ENCODE results near the gene GCLC. TPM values are rescaled to one million over a fixed set of nuclear protein-coding genes. Genes with fewer than 3 reads are reported as not detected.

The GCLC gene
- total RNA-seq, 1 donor from 2014 or later: 28.7 TPM

DNA sequence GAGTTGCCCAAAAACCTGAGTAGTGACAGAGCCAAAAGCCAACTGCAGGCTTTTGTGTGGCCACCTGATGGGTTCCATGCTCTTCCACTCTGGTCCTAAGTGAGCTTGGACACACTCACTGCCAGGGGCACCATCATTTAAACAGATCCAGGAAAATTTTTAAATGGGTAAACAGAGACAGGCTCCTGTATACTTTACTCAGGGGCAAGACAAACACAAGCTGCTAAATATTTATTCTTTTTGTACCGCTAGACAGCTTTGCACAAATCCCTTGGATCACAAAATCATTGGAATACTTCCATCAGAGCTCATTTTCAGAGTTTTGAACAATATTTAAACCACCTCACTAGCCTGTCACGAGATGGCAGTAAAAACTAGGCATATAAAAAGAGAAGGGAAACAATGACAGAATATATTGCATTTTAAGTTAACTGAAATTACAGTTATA lies 31.4 kb downstream of the GCLC start:
- Mint-ChIP-seq H3K4me1 (ENCODE audit: unreplicated experiment) (no peaks in the 10 kb centered on the region), H3K4me3 (ENCODE audit: unreplicated experiment) (no peak overlapping the region), H3K27me3 (ENCODE audit: unreplicated experiment) (peaks cover 3% of the 10 kb centered on the region), H3K36me3 (ENCODE audit: low read depth, unreplicated experiment) (peaks cover 14% of the 10 kb centered on the region), H3K27ac (ENCODE audit: unreplicated experiment) (no peak overlapping the region), H3K9me3 (ENCODE audit: unreplicated experiment) (no peaks in the 10 kb centered on the region)
- TF ChIP-seq, protein P1, sequence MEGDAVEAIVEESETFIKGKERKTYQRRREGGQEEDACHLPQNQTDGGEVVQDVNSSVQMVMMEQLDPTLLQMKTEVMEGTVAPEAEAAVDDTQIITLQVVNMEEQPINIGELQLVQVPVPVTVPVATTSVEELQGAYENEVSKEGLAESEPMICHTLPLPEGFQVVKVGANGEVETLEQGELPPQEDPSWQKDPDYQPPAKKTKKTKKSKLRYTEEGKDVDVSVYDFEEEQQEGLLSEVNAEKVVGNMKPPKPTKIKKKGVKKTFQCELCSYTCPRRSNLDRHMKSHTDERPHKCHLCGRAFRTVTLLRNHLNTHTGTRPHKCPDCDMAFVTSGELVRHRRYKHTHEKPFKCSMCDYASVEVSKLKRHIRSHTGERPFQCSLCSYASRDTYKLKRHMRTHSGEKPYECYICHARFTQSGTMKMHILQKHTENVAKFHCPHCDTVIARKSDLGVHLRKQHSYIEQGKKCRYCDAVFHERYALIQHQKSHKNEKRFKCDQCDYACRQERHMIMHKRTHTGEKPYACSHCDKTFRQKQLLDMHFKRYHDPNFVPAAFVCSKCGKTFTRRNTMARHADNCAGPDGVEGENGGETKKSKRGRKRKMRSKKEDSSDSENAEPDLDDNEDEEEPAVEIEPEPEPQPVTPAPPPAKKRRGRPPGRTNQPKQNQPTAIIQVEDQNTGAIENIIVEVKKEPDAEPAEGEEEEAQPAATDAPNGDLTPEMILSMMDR (IDR thresholded peaks at IDR 0.05; ENCODE audit: unreplicated experiment): no peak
- no peak for DNase-seq (ENCODE audit: low spot score)

DNA sequence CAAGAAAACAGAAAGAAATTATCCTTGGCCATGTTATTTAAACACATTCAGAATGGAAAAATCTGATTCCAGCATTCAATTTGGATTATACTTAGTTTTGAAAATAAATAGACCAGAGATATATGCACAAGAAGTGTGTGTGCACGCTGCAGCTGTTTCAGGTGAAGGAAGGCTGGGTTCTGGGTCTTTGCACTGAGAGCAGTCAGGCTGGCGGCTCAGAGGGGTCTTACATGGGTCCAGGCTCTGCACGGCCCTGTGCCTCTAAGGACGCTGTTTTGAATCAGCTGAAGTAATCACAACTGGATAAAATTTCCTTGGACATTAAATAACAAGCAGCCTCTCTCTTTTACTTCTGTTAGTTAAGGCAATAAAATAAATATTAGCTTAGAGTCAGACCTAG lies 31.8 kb downstream of the GCLC start:
- Mint-ChIP-seq H3K27me3 (ENCODE audit: unreplicated experiment) (peaks cover 1% of the 10 kb centered on the region), H3K9me3 (ENCODE audit: unreplicated experiment) (no peaks in the 10 kb centered on the region), H3K4me3 (ENCODE audit: unreplicated experiment) (no peak overlapping the region), H3K4me1 (ENCODE audit: unreplicated experiment) (no peaks in the 10 kb centered on the region), H3K36me3 (ENCODE audit: low read depth, unreplicated experiment) (peaks cover 12% of the 10 kb centered on the region), H3K27ac (ENCODE audit: unreplicated experiment) (no peak overlapping the region)
- DNase-seq (ENCODE audit: low spot score): no peak
- TF ChIP-seq, protein P1 (IDR thresholded peaks at IDR 0.05; ENCODE audit: unreplicated experiment): no peak

DNA sequence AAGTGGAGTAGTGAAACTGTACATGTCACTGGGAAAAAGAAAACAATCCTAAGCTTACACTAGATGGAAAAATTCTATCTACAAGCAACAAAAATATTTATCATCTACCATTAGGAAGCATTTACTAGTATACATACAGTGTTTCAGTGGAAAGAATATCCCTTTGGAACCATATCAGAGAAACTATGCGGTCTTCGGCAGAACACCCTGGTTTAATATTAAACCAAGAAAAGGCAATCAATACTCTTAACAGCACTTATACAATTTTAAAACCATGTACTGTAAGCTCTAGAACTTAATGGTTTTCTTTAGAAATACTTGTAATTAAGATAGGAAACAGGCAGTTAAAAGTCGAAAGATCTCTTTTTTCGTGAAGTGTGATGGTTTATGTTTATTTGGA lies 32.3 kb downstream of the GCLC start:
- Mint-ChIP-seq H3K4me3 (ENCODE audit: unreplicated experiment) (no peak overlapping the region), H3K27ac (ENCODE audit: unreplicated experiment) (no peak overlapping the region), H3K4me1 (ENCODE audit: unreplicated experiment) (no peaks in the 10 kb centered on the region), H3K27me3 (ENCODE audit: unreplicated experiment) (peaks cover 1% of the 10 kb centered on the region), H3K9me3 (ENCODE audit: unreplicated experiment) (no peaks in the 10 kb centered on the region), H3K36me3 (ENCODE audit: low read depth, unreplicated experiment) (peaks cover 12% of the 10 kb centered on the region)
- TF ChIP-seq, protein P1 (IDR thresholded peaks at IDR 0.05; ENCODE audit: unreplicated experiment): no peak
- no peak for DNase-seq (ENCODE audit: low spot score)

DNA sequence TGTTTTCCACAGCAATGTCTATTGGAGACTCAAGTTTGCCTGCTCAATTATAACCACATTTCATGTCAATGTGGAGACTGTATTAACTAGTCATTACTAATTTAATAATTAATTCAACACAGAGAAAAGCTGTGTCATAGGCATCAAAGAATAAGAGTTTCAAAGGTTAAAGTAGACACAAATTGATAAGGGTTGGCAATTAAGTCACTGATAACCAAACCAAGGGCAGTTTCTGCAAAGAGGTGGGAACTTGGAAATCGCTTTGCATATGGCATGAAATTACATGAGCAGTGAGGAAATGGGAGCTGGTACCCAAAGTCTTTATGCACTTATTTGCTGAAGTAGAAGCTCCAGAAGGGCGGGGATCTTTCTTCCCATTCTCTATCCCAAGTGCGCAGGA lies 34.2 kb downstream of the GCLC start:
- peaks cover 10% of the 10 kb centered on the region for H3K36me3 Mint-ChIP-seq (ENCODE audit: low read depth, unreplicated experiment)
- peaks cover 4% of the 10 kb centered on the region for H3K4me1 Mint-ChIP-seq (ENCODE audit: unreplicated experiment)
- H3K9me3 Mint-ChIP-seq (ENCODE audit: unreplicated experiment): no peaks in the 10 kb centered on the region
- no peak for DNase-seq (ENCODE audit: low spot score)
- no peak overlapping the region for H3K4me3 Mint-ChIP-seq (ENCODE audit: unreplicated experiment)
- H3K27me3 Mint-ChIP-seq (ENCODE audit: unreplicated experiment): no peaks in the 10 kb centered on the region
- H3K27ac Mint-ChIP-seq (ENCODE audit: unreplicated experiment): no peak overlapping the region
- TF ChIP-seq, protein P1 (IDR thresholded peaks at IDR 0.05; ENCODE audit: unreplicated experiment): no peak

DNA sequence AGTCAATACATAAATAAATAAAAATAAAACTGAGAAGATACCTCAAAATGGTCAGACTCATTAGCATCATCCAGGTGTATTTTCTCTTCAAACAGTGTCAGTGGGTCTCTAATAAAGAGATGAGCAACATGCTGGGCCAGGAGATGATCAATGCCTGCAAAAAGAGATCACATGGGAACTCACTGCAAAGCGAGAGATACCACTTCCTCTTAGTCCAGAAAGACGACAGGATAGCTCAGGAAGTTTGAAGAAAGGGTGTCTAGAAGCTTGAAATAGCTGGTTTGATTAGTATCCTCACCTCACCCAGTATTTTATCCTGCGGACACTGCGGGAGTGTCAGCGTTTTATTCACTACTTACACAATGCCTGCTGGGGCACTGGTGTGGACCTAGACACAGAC lies 38.0 kb downstream of the GCLC start:
- no peak overlapping the region for H3K27ac Mint-ChIP-seq (ENCODE audit: unreplicated experiment)
- TF ChIP-seq, protein P1 (IDR thresholded peaks at IDR 0.05; ENCODE audit: unreplicated experiment): no peak
- H3K36me3 Mint-ChIP-seq (ENCODE audit: low read depth, unreplicated experiment): peaks cover 20% of the 10 kb centered on the region

More for the DNA sequence above, 38.0 kb downstream of the GCLC start:
- no peaks in the 10 kb centered on the region for H3K27me3 Mint-ChIP-seq (ENCODE audit: unreplicated experiment)
- H3K4me3 Mint-ChIP-seq (ENCODE audit: unreplicated experiment): no peak overlapping the region
- peaks cover 4% of the 10 kb centered on the region for H3K4me1 Mint-ChIP-seq (ENCODE audit: unreplicated experiment)
- no peak for DNase-seq (ENCODE audit: low spot score)
- no peaks in the 10 kb centered on the region for H3K9me3 Mint-ChIP-seq (ENCODE audit: unreplicated experiment)

Data from endothelial cell (in vitro differentiated cells).